Hepatocyte (in vitro differentiated cells): ENCODE measurements around the gene LRRFIP1.

Source experiments
- EZH2 ChIP-seq: fragments of 200-600 bp; sonication (generic); IDR thresholded peaks from 2 replicates; pipeline ENCODE4 v1.6.1; 2016; ENCODE audit warnings: antibody characterized with exemption, mild to moderate bottlenecking, borderline replicate concordance
- EZH2phosphoT487 ChIP-seq: fragments of 200-600 bp; sonication (generic); IDR thresholded peaks from one replicate; pipeline ENCODE4 v1.6.1; 2018; ENCODE audit warnings: antibody characterized with exemption, mild to moderate bottlenecking, low read depth, moderate library complexity; ENCODE audit not compliant: unreplicated experiment, severe bottlenecking
- TF ChIP-seq, protein P1 (sequence below): fragments of 200-600 bp; sonication (generic); IDR thresholded peaks from 2 replicates; pipeline ENCODE4 v1.5.1; 2016; ENCODE audit warnings: antibody characterized with exemption, mild to moderate bottlenecking; ENCODE audit not compliant: poor library complexity

DNA sequence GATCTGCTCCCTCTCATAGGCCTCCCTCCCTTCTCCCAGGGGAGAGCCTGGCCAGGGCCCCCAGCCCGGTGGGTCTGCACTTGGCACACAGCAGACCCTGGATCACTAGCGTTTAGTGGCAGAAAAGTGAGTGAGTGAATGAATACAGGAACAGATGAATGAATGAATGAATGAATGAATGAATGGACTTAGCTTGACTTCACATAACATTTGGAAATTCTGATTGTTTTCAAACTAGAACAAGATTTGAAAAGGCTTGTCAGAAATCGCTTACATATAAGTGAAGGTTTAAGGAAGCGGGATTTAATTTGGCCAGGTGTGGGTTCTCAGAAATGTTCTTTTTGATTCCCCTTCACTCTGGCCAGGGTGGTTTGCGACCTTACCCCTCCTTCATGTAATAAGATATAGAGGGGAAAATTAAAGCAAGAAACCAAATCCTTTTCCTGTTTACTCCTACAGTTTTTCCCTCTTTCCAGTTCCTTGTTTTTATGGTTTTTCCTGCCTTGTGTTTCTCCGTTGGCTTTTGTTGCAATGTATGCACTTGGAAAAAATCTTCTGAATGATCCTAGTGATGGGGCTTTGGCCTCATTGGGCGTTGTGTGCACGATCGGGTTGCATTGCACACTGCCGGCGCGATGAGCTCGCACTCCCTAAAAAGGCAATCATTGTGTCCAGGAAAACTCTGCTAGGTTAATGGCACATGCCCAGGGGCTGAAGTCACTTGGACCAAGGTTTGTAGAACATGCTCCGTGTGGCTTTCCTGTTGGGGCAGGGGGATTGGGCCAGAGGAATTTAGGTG is 16.4 kb downstream of the LRRFIP1 start:
- TF ChIP-seq, protein P1, sequence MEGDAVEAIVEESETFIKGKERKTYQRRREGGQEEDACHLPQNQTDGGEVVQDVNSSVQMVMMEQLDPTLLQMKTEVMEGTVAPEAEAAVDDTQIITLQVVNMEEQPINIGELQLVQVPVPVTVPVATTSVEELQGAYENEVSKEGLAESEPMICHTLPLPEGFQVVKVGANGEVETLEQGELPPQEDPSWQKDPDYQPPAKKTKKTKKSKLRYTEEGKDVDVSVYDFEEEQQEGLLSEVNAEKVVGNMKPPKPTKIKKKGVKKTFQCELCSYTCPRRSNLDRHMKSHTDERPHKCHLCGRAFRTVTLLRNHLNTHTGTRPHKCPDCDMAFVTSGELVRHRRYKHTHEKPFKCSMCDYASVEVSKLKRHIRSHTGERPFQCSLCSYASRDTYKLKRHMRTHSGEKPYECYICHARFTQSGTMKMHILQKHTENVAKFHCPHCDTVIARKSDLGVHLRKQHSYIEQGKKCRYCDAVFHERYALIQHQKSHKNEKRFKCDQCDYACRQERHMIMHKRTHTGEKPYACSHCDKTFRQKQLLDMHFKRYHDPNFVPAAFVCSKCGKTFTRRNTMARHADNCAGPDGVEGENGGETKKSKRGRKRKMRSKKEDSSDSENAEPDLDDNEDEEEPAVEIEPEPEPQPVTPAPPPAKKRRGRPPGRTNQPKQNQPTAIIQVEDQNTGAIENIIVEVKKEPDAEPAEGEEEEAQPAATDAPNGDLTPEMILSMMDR: no peak
- TF ChIP-seq EZH2 (no peak), EZH2phosphoT487 (no peak)
